Measurements from ENCODE around the gene SLC25A25. TPM values are rescaled to one million over a fixed set of nuclear protein-coding genes. Genes with fewer than 3 reads are reported as not detected.

Gene SLC25A25
- total and polyA plus RNA-seq, 2 of the 8 experiments (the other 6 are each of a cell fraction or from before 2014, with no cell fraction given): 6.5 to 18.5 TPM

DNA sequence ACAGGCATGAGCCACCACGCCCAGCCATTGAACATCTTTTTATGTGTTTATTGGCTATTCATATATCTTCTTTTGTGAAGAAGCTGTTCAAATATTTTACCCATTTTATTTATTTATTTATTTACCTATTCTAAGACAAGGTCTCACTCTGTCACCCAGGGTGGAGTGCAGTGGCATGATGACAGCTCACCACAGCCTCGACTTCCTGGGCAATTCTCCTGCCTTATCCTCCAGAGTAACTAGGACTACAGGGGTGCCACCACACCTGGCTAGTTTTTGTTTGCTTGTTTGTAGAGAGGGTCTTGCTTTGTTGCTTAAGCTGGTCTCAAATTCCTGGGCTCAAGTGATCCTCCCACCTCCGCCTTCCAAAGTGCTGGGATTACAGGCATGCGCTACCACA lies 34.4 kb upstream of the SLC25A25 start:
- Histone ChIP-seq H3K23ac (ENCODE audit: insufficient read length) (no peak overlapping the region), H3K79me1 (ENCODE audit: low read depth, low read length) (no peaks in the 10 kb centered on the region), H2BK120ac (replicated peaks; ENCODE audit: low read depth, low read length) (no peak overlapping the region), H4K8ac (ENCODE audit: extremely low read depth, insufficient read depth, low read length) (no peak overlapping the region), H3K9me3 (ENCODE audit: insufficient read depth in 2 of 2, low read depth in 1 of 2, low read length in 1 of 2) (no peaks in the 10 kb centered on the region), H3K27ac (ENCODE audit: low read depth, low read length) (no peak overlapping the region), H2AFZ (ENCODE audit: low read length) (no peak overlapping the region), H3K36me3 (ENCODE audit: control insufficient read depth in 2 of 4, insufficient read depth in 4 of 4, low read length in 3 of 4) (no peaks in the 10 kb centered on the region), H3K4me1 (replicated peaks in 1 of 4; ENCODE audit: control insufficient read depth in 3 of 4, insufficient read depth in 4 of 4, low read length in 3 of 4) (peaks cover 0 to 3% (median 1%) of the 10 kb centered on the region in 4 experiments; a peak in 4 of 7 replicates), H3K18ac (ENCODE audit: extremely low read depth, low read length) (no peak overlapping the region), H2BK15ac (ENCODE audit: low read length) (no peak overlapping the region), H3K14ac (ENCODE audit: insufficient read length) (no peak overlapping the region), H3K9ac (replicated peaks in 1 of 4; ENCODE audit: extremely low read depth in 1 of 4, low read depth in 3 of 4, low read length in 3 of 4) (no peak overlapping the region), H4K91ac (replicated peaks; ENCODE audit: insufficient read length, low read length) (no peak overlapping the region), H3K27me3 (replicated peaks in 1 of 4; ENCODE audit: control insufficient read depth in 3 of 4, extremely low read depth in 1 of 4, insufficient read depth in 3 of 4, low read length in 3 of 4) (no peaks in the 10 kb centered on the region), H3K4me3 (ENCODE audit: extremely low read depth in 1 of 4, insufficient read depth in 2 of 4, low read depth in 3 of 4, low read length in 4 of 4) (no peak overlapping the region), H3K56ac (replicated peaks; ENCODE audit: insufficient read length, low read depth, low read length) (no peak overlapping the region), H3K4ac (replicated peaks; ENCODE audit: insufficient read length, low read depth, low read length) (no peak overlapping the region), H3K4me2 (ENCODE audit: insufficient read depth in 1 of 2, low read depth in 2 of 2, low read length in 2 of 2) (no peak overlapping the region), H2BK12ac (ENCODE audit: low read depth, low read length) (no peak overlapping the region), H4K5ac (ENCODE audit: insufficient read length, low read depth, low read length) (no peak overlapping the region), H2BK20ac (ENCODE audit: low read length) (no peak overlapping the region), H4K20me1 (replicated peaks in 1 of 2; ENCODE audit: control insufficient read depth in 1 of 2, insufficient read depth in 2 of 2, low read length in 2 of 2) (no peaks in the 10 kb centered on the region), H3K23me2 (ENCODE audit: low read depth, low read length) (no peaks in the 10 kb centered on the region), H2AK5ac (ENCODE audit: low read depth, low read length) (no peak overlapping the region), H2BK5ac (ENCODE audit: low read depth, low read length) (no peak overlapping the region; the same call in 1 of the 2 replicates), H3K79me2 (ENCODE audit: control insufficient read depth in 1 of 2, insufficient read depth in 2 of 2, low read length in 2 of 2) (no peaks in the 10 kb centered on the region)
- 89% methylated on average over 4 of the region's 4 CpGs; no CpG with 5 or more reads in 1 of the 2 experiments for WGBS, 2 experiments (ENCODE audit: extremely low coverage in 1 of 2, insufficient coverage in 1 of 2, insufficient read length in 1 of 2, insufficient replicate concordance in 2 of 2, low coverage in 1 of 2, low lambda C conversion rate in 2 of 2, missing lambda C conversion rate in 1 of 2)
- TF ChIP-seq ASH2L (IDR thresholded peaks at IDR 0.05; ENCODE audit: low read length) (no peak), SP2 (IDR thresholded peaks at IDR 0.05; ENCODE audit: low read length) (no peak), JUND (IDR thresholded peaks at IDR 0.05; ENCODE audit: low read length) (no peak), BRCA1 (IDR thresholded peaks at IDR 0.05; ENCODE audit: low read depth, low read length) (no peak), CHD1 (IDR thresholded peaks at IDR 0.05; ENCODE audit: low read depth, low read length) (no peak), TBP (IDR thresholded peaks at IDR 0.05; ENCODE audit: low read depth, low read length) (no peak), EP300 (IDR thresholded peaks at IDR 0.05; ENCODE audit: borderline replicate concordance in 1 of 2, low read depth in 2 of 2, low read length in 2 of 2) (no peak), EZH2 (IDR thresholded peaks at IDR 0.05; ENCODE audit: low read depth, low read length, severe bottlenecking) (no peak), BCL11A (IDR thresholded peaks at IDR 0.05; ENCODE audit: low read depth in 2 of 2, low read length in 2 of 2) (no peak), RAD21 (IDR thresholded peaks at IDR 0.05 in 1 of 2, conservative IDR thresholded peaks at IDR 0.05 in 1 of 2; ENCODE audit: low read depth in 2 of 2, low read length in 2 of 2) (no peak)
- TF ChIP-seq, protein P1, sequence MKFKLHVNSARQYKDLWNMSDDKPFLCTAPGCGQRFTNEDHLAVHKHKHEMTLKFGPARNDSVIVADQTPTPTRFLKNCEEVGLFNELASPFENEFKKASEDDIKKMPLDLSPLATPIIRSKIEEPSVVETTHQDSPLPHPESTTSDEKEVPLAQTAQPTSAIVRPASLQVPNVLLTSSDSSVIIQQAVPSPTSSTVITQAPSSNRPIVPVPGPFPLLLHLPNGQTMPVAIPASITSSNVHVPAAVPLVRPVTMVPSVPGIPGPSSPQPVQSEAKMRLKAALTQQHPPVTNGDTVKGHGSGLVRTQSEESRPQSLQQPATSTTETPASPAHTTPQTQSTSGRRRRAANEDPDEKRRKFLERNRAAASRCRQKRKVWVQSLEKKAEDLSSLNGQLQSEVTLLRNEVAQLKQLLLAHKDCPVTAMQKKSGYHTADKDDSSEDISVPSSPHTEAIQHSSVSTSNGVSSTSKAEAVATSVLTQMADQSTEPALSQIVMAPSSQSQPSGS (IDR thresholded peaks at IDR 0.05; ENCODE audit: low read length): no peak
- DNase-seq (ENCODE audit: low read depth in 1 of 2, low spot score in 2 of 2) (no peak), FAIRE-seq (no peak)
- ChIA-PET POLR2A (ENCODE audit: partially characterized antibody) (interaction anchor here (2.2 kb wide), 1 partner anchor 92 kb away, joined by 7 read pairs; no protein-coding TSS in a partner anchor), CTCF (ENCODE audit: partially characterized antibody) (interaction anchor here (0.6 to 38.5 kb wide), 16 partner anchors 11 to 479 kb away, joined by 3 to 825 read pairs (median 9); partner anchors contain the start of genes DPM2 and EEIG1)
